ENCODE data around the gene LIN7B. TPM values are rescaled to one million over a fixed set of nuclear protein-coding genes. Genes with fewer than 3 reads are reported as not detected.

LIN7B gene
- total RNA-seq, 4 donors from 2014 or later: 6.6 to 9.0 (median 7.1) TPM; not detected in 1

- TF ChIP-seq CTCF (IDR thresholded peaks at IDR 0.05; ENCODE audit: low read depth): no peak
These were observed 18.9 kb downstream of the LIN7B start for GRCh38 chr19:49132974-49133609.

- no peak for TF ChIP-seq CTCF (IDR thresholded peaks at IDR 0.05; ENCODE audit: low read depth)
These were observed 19.7 kb downstream of the LIN7B start for GRCh38 chr19:49133621-49134454.

- no peak for TF ChIP-seq CTCF (IDR thresholded peaks at IDR 0.05; ENCODE audit: low read depth)
These were observed 21.5 kb downstream of the LIN7B start for GRCh38 chr19:49135686-49136085.

GRCh38 chr19:49136771-49137171 lies 22.6 kb downstream of the LIN7B start:
- no peak for TF ChIP-seq CTCF (IDR thresholded peaks at IDR 0.05; ENCODE audit: low read depth)

- no peak for TF ChIP-seq CTCF (IDR thresholded peaks at IDR 0.05; ENCODE audit: low read depth)
These were observed 26.8 kb downstream of the LIN7B start for GRCh38 chr19:49140951-49141350.

GRCh38 chr19:49141352-49141751 lies 27.2 kb downstream of the LIN7B start:
- TF ChIP-seq CTCF (IDR thresholded peaks at IDR 0.05; ENCODE audit: low read depth): no peak

- no peak for TF ChIP-seq CTCF (IDR thresholded peaks at IDR 0.05; ENCODE audit: low read depth)
These were observed 28.7 kb downstream of the LIN7B start for GRCh38 chr19:49142866-49143335.

Measured in subcutaneous adipose tissue (tissue), 4 donors.